GM18499 (cell line): ENCODE results near the gene STX10.

ENCODE experiments used
- ATAC-seq: cut with Tn5 transposase; IDR thresholded peaks from one replicate; pipeline ENCODE4 v1.9.1; 2021; ENCODE audit warnings: moderate number of reproducible peaks; ENCODE audit not compliant: insufficient read depth, unreplicated experiment

STX10 gene

DNA sequence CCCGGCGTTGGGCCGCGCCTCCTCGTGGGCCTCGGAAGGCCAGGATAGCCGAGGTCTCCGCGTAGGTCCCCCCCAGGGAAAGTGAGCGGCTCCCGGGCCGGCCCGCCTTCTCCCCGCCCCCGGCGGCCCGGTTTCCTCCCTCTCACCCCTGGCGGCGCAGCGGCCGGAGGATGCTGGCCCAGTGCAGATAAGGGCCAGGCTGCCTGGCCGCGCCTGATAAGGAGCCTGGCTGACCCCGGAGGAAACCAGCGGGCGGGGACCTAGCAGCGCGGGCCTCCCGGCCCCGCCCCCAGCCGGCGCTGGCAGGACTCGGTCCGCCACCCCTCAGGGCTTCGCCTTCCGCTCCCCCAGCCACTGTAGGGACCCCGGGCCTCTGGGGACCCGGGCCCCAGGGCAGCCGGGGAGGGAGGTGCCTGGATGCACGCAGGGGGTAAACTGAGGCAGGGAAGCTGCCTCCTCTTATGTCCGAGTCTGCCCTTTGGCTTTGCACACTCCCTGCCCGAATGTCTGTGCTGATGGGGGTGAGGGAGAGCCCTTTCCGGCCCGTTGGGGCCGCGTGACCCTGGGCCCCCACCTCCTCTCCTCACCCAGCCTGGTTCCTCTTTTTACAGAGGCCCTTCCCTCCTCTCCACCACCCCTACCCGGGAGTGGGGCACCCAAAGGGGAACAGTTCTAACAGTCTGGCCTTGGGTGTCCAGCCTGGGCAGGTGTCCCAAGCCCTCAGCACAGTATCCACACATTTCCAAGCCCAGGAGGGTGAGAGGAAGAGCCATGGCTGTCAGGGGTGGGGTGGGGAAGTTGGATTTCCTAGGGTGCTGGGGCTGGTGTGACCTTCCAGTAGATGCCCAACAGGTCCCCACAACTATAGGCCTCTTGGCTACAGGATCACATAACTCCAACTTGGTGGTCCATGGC is 47.3 kb downstream of the STX10 start, which contains the start of gene LYL1:
Gene LYL1 (minus strand): TSS at position 193 of the 915 bp plus-strand sequence. CDS start 1,687 bp downstream, outside the sequence.
- ATAC-seq, result no peak

DNA sequence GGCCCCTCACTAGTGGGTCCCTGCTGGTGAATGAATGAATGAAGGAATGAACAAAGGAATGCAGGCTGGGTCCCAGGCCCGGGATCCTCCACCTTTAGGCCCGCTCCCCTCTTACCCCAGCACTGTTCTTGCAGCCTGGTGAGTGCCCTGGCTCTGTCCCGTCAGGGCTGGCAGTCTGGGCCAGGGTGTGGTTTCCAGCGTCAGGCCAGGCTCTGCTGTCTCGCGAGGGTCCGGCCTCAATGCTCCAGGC is 47.8 kb downstream of the STX10 start:
- ATAC-seq, result no peak

DNA sequence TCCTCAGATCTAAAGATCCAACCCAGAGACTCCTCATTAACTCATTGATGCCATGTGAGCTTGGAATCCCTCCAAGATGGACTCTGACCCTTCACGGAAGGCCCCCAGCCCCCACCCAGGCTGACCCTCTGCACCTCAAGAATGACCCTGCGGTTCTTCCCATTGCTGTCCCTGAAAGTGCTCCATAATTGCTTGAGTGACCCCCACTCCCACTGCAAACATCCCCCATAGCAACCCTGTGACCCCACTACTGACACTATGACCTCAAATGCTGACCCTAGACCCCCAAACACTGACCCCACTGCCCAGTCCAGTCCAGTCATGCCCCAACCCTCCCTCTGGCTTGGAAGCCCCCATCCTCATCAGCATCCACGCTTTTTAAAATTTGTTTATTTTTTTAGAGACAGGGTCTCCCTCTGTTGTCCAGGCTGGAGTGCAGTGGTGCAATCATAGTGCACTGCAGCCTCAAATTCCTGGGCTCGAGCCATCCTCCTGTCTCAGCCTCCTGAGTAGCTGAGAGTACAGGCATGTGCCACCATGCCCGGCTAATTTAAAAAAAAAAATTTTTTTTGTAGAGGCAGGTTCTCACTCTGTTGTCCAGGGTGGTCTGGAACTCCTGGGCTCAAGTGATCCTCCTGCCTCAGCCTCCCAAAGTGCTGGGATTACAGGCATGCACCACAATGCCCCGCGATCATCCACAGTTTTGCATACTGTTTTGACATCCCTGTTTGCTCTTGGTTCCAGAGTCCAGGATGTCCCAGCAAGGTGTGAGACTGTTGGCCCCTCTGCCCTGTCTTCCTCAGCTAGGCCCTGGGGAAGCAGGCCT is 48.4 kb downstream of the STX10 start:
- no peak for ATAC-seq

DNA sequence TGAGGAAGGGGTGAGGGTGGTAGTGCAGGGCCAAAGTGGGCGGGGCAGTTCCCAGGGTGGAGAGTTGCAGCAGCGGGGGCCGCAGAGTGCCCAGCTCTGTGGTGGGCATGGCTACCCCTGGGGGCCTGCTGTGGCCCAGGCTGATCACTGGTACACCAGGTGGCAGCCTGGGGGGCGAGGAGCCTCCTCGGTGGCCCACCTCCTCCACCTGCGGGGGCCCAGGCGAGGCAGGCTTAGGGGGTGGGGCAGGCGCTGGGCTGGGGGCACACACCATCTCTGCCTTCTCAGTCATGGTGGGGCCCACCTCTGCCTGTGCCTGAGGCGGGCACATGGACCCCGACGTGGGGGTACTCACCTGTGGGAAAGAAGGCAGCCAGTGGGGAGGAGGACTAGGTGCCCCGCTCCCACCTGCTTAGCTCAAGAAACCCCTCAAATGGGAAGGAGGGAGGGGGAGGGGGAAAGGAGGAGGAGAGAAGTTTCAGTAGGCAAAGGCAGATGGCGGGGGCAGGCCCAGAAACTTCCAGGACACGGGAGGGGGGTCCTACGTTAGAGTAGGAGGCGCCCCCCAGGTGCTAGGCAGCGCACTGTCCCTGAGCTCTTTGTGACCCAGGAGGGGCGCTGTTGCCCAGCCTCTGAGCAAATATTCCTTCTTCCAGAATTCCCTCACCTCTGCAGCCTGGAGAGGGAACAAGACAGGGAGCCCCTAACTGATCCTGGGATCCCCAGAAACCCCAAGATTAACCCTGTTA is 49.2 kb downstream of the STX10 start:
- no peak for ATAC-seq

DNA sequence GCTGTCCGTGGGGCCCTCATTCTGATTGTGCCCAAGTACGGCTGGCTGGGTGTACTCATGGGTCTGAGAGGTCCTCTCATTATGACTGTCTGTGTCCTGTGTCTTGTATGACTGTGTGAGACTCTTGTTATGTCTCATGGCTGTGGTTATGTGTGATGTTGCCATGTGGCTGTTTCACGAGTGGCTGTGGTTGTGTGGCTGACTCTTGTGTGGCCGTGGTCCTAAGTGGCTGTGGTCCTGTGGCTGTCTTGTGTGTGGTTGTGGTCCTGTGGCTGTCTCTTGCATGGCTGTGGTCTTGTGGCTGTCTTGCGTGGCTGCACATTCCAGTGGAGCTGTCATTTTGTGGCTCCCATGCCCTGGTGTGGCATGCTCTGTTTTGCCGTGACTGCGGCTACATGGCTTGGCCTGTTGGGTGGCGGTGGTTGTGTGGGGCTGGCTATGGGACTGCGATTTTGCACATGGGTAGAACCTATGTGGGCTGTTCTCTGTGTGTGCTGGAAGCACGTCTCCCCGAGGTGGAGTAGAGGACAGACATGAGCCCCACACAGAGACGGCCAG is 50.1 kb downstream of the STX10 start:
- ATAC-seq, result peak; percentile 33

DNA sequence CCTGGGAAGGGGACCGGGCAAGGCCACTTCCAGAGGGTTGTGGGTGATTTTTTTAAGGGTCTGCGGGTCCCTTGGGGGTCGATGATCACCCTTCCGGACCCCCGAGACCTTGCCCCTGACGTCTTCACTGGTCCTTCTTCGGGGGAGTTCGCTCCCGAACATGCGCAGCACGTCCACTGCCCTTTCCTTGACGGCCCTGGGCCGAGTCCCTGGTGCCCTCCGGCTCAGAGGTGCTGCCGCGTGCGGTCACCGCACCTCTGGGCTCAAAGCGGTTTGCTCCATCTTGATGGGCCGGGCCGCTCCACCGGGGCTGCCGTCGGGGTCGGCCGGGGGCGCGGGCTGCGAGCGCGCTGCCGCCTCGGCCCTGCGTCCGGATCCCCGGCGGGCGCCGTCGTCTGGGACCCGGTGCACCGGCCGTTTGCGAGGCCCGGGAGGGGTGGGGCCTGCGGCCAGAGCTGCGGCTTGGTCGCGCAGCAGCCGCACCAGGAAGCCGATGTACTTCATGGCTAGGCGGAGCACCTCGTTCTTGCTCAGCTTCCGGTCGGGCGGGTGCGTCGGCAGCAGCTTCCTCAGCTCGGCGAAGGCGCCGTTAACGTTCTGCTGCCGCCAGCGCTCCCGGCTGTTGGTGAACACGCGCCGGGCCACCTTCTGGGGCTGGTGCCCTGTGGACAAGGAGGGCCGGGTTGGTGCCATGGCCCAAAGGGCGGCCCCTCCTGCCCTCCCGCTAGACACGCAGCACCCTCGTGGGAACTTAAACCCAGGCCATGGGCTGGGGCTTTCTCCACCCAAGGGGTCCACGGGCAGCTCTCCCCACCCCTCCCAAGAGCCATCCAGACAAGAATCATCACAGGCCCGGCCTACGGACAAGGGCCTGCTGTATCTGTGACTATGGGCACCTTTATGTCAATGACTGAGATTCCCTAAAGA is 50.8 kb downstream of the STX10 start:
- no peak for ATAC-seq

DNA sequence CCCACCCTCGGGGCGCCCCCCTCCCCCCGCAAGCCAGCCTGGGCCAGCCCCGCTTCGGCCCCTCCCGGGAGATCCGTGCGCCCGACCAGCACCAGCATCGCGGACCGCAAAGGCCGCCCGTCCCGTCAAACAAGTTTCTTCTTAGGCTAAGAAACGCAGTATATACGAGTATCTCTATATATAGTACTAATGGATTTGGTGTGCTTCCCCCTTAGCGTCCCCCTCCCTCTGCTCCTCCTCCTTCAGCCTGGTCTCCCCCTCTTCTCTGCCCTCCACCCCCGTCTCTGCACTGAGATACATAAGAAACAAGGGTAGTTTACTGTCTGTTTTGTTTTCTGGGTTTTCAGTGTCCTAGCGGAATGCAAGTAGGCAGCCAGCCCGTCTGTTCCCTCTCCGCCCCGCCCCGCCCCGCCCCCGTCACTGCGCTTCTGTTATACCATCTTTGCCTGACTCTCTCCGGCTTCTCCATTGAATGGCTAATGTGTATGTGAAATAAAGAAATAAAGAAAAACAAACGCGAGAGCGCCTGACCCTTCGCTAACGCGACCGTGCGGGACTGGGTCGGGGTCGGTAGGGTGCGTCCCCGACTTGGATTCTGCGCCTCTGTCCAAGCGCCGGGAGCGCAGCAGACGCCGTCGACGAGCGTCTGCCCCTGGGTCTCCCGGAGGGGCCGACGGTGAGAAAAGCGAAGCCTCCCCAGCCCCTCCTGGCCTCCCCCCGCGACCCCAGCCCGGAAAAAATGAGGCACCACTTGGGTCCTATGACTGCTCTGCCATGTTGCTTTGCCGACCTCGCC is 51.7 kb downstream of the STX10 start:
- no peak for ATAC-seq

DNA sequence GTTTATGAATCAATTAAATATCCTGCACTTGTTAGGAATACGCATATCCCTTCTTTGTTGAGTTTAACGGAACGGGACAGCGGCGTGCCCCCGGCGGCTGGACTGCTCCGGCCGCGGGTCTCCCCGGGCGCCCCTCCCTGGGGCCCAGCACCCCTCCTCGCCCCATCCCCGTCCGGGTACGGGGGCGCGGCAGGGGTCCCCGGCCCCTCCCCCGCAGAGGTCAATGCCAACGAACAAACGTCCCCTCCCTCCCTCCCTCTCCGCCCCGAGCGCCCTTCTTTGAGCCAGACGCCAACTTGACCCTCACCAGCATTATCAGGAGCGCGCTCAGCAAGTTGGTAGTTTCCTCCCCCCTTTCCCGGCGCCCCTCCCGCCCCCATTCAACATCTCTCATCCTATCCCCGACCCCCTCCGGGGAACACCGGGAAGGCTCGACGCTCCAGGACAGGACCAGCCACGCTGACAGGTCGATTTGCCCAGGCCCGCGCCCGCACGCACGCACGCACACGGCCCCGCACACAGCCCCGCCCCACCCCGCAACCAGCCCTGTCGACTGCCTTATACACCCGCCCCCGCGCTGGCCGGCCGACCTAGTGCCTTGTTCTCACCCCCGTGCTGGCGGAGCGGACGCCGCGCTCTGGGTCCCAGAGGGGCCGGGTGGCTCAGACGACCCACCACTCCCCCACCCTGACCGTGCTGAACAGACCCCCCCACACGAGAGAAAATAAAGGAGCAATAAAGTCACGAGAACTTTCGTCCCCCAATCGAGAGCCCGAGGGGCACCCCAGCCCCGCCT is 52.5 kb downstream of the STX10 start:
- ATAC-seq, result no peak

DNA sequence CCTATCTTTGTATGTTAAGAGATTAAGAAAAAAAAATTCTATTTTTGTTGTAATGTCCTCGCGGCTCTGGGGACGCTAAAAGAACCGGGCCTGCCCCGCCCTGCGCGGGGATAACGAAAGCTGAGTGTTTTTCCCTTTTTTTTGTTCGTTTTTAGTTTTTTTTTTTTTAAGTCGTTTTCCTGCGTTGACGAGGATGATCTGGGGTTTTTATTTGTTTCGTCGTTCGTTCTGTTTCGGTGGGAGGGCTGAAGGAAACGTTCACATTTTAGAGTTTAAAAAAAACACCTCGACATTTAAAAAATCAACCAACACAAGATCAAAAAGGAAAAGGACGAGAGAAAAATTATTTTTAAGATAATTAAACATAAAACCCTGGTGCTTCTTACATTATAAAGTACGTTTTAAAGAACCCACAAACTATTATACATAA is 53.1 kb downstream of the STX10 start:
- ATAC-seq, result no peak

DNA sequence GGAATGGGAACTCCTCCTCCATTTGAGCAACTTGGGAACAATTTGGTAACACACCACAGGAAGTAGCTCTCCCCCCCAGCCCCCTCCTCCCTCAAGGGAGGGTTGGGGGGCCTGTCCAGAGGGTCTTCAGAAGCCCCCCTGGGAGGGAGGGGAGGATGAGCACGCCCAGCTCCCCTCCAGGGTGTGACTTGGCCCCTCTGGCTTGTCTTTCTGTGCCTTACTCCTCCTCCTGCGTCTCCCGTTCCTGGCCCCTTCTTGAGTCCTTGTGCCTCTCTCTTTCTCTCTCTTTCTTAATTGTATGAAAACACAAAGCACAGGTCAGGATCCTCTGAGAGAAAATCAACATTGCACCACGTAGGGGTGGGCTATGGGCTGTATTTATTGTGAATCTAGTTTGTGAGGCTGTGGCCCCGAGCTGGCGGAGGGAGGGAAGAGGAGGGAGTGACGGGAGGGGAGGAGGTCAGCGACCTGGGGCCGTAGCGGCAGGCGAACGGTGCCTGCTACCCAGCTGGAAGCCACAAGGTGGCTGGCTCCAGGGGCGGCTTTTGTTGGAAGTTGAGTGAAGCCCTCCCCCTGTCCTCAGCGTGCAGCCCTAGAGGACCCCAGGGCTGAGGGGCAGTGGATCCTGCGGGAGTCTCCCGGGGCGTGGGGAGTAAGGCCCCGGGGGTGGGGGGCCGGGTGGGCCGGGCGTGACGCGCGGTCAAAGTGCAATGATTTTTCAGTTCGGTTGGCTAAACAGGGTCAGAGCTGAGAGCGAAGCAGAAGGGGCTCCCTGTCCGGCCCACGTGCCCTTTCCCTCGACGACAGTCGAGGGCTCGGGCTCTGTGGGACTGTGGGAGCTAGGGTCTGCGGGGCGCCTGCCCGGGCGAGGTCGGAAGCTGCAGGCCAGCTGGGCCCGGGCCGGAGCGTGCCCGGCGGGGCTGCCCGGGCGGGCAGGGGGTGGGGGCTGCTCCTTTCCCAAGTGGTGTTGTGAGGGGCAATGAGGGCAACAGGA is 53.9 kb downstream of the STX10 start:
- no peak for ATAC-seq

DNA sequence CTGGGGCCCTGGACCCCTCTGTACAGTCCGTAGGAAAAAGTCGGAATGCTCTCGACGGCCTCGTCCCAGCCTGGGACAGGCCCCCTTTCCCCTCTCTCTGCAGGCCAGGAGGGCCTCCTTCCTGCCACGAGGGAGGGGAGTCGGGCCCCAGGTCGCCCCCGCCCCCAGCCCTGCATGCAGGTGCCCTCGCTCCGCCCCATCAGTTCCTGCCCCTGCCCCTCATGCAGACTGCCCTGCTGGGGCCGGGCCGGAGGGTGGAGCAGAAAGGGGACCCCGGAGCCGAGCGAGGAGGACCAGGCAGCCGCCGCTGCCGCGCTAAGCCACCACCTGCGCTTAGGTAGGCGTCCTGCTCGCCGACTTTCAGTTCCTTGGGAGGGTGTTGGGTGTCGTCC is 54.8 kb downstream of the STX10 start:
- ATAC-seq, result no peak

DNA sequence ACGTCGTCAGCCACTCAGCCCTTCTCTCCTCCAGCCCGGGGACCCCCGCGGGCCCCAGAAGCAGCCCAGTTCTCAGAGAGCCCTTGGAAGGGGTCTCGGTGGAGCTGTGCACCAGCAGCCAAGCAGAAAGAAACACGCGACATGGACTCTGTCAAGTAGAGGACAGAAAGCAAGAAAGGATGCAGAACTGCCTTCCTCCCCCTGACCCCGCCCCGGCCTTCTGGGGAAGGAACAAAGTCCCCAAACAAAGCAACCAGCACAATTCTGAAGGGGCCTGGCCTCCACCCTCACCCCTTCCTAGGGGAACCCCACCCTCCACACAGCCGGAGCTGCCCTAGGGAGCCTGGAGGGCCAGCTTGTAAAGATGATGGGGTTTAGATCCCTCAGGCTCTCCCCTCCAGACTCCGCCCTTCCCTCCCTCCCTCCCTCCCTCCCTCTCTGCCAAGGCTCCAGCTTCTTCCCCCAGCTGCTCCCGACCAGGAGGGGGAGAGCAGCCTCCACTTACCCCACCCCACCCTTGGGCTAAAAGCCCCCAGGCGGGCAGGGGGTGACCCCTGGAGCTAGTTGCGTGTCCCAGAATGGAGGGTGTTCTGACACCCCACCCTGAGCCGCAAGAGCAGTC is 55.3 kb downstream of the STX10 start:
- ATAC-seq, result no peak

DNA sequence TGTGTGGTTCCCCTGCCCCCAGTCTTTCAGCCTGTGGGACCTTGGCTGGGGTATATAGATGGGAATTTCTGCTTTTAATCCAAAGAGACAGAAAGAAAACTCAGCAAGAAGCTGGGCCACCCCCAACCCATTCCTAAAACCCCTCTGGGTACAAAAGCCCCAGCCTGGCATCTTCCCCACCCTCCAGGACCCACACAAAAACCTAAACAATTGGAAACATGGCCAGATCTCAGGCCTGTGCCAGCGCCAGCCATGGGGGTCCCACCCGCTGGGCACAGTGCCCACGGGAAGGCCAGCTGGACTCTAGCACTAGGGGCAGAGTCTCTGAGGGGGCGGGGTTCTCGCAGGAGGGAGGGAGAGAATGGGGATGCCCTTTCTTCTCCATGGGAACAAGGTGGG is 56.1 kb downstream of the STX10 start:
- ATAC-seq, result no peak
